HepG2 (cell line): ENCODE results near the gene TEAD4.

Source experiments
- CHD2 ChIP-seq: IDR thresholded peaks from 2 replicates; pipeline ENCODE4 v1.6.1; 2011; ENCODE audit warnings: low read depth, low read length, improper control_type of control experiment
- CTCF ChIP-seq: sonication (generic); formaldehyde crosslinking; IDR thresholded peaks from 2 replicates; pipeline ENCODE4 v1.5.0; 2020; ENCODE audit warnings: mild to moderate bottlenecking, missing genetic modification reagents, moderate library complexity
- EZH2 ChIP-seq: conservative IDR thresholded peaks from 2 replicates; pipeline ENCODE4 v1.6.1; 2012; ENCODE audit warnings: mild to moderate bottlenecking, low read depth, low read length, moderate library complexity
- HDAC6 ChIP-seq: fragments of 200-600 bp; sonication (generic); IDR thresholded peaks from 2 replicates; pipeline ENCODE4 v1.7.0; 2017; ENCODE audit warnings: mild to moderate bottlenecking, antibody characterized with exemption, low read length, low read depth
- MLX ChIP-seq: IDR thresholded peaks from 2 replicates; pipeline ENCODE4 v1.6.1; 2016
- MTF1 ChIP-seq: sonication (generic); formaldehyde crosslinking; IDR thresholded peaks from 2 replicates; pipeline ENCODE4 v1.5.0; 2020; ENCODE audit warnings: missing genetic modification reagents
- NFRKB ChIP-seq: fragments of 450-650 bp; IDR thresholded peaks from 2 replicates; pipeline ENCODE4 v1.6.1; 2017
- NFYB ChIP-seq: sonication (generic); formaldehyde crosslinking; IDR thresholded peaks from 2 replicates; pipeline ENCODE4 v1.4.0; 2020; ENCODE audit warnings: missing genetic modification reagents
- RELA ChIP-seq: sonication (generic); formaldehyde crosslinking; IDR thresholded peaks from 2 replicates; pipeline ENCODE4 v1.4.0; 2020; ENCODE audit warnings: missing genetic modification reagents
- REST ChIP-seq, 2 experiments: IDR thresholded peaks; 2 replicates each; pipeline ENCODE4 v1.6.1; 2011 to 2012; ENCODE audit warnings: low read length in 2 of 2, borderline replicate concordance in 1 of 2, low read depth in 1 of 2, mild to moderate bottlenecking in 1 of 2, moderate library complexity in 1 of 2
- SIN3A ChIP-seq: IDR thresholded peaks from 2 replicates; pipeline ENCODE4 v1.6.1; 2011; ENCODE audit warnings: low read depth, mild to moderate bottlenecking, control low read depth, low read length, borderline replicate concordance
- SMC3 ChIP-seq: IDR thresholded peaks from 2 replicates; pipeline ENCODE4 v1.6.1; 2011; ENCODE audit warnings: low read length, improper control_type of control experiment
- ZNF274 ChIP-seq: sonication (generic); formaldehyde crosslinking; IDR thresholded peaks from 2 replicates; pipeline ENCODE4 v1.5.1; 2020; ENCODE audit warnings: mild to moderate bottlenecking, missing genetic modification reagents
- TF ChIP-seq, protein P1 (sequence below): sonication (generic); formaldehyde crosslinking; IDR thresholded peaks from 2 replicates; pipeline ENCODE4 v1.4.0; 2020; ENCODE audit warnings: missing genetic modification reagents

GRCh38 chr12:3086729-3087323, 127.6 kb downstream of the TEAD4 start:
- TF ChIP-seq CTCF (CRISPR knock-in tag): no peak
- no peak for TF ChIP-seq NFRKB
- no peak for TF ChIP-seq NFYB (CRISPR knock-in tag)
- no peak for TF ChIP-seq SIN3A
- TF ChIP-seq, protein P1, sequence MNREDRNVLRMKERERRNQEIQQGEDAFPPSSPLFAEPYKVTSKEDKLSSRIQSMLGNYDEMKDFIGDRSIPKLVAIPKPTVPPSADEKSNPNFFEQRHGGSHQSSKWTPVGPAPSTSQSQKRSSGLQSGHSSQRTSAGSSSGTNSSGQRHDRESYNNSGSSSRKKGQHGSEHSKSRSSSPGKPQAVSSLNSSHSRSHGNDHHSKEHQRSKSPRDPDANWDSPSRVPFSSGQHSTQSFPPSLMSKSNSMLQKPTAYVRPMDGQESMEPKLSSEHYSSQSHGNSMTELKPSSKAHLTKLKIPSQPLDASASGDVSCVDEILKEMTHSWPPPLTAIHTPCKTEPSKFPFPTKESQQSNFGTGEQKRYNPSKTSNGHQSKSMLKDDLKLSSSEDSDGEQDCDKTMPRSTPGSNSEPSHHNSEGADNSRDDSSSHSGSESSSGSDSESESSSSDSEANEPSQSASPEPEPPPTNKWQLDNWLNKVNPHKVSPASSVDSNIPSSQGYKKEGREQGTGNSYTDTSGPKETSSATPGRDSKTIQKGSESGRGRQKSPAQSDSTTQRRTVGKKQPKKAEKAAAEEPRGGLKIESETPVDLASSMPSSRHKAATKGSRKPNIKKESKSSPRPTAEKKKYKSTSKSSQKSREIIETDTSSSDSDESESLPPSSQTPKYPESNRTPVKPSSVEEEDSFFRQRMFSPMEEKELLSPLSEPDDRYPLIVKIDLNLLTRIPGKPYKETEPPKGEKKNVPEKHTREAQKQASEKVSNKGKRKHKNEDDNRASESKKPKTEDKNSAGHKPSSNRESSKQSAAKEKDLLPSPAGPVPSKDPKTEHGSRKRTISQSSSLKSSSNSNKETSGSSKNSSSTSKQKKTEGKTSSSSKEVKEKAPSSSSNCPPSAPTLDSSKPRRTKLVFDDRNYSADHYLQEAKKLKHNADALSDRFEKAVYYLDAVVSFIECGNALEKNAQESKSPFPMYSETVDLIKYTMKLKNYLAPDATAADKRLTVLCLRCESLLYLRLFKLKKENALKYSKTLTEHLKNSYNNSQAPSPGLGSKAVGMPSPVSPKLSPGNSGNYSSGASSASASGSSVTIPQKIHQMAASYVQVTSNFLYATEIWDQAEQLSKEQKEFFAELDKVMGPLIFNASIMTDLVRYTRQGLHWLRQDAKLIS (CRISPR knock-in tag): no peak
- no peak for TF ChIP-seq CHD2
- TF ChIP-seq HDAC6: no peak
- TF ChIP-seq RELA (CRISPR knock-in tag): no peak
- no peak for TF ChIP-seq MTF1 (CRISPR knock-in tag)
- no peak for TF ChIP-seq REST (IDR thresholded peaks at IDR 0.05; ENCODE audit: borderline replicate concordance in 1 of 2, low read depth in 1 of 2, low read length in 2 of 2)
- no peak for TF ChIP-seq SMC3
- no peak for TF ChIP-seq MLX (CRISPR knock-in tag)
- TF ChIP-seq ZNF274 (CRISPR knock-in tag): no peak
- TF ChIP-seq EZH2: no peak
